B cell (primary cell): Measurements from ENCODE around the gene LRSAM1. TPM values are rescaled to one million over a fixed set of nuclear protein-coding genes. Genes with fewer than 3 reads are reported as not detected.

Experiments
- ATAC-seq: fragments of 200-7000 bp; cut with Tn5 transposase; one replicate; pipeline ENCODE4 v1.10.0; 2021; ENCODE audit warnings: low read depth, mild to moderate bottlenecking, moderate number of reproducible peaks, moderate library complexity
- CTCF ChIA-PET: fragments of 350-600 bp; sonication (Branson Sonifier 250); formaldehyde crosslinking; loops from one replicate; lab custom pipeline; 2021; ENCODE audit warnings: antibody characterized with exemption, inconsistent platforms; lab: Charles Lee
- POLR2A ChIA-PET: fragments of 350-600 bp; sonication (Branson Sonifier 250); formaldehyde crosslinking; loops from one replicate; lab custom pipeline; 2021; ENCODE audit warnings: antibody characterized with exemption; lab: Charles Lee
- DNase-seq: peaks from one replicate; pipeline ENCODE4 v3.0.0; 2013
- H2AFZ ChIP-seq: 2 replicates; pipeline ENCODE4 v1.6.1; 2012; ENCODE audit warnings: mild to moderate bottlenecking, low read depth, low read length; ENCODE audit not compliant: insufficient read depth, poor library complexity, severe bottlenecking
- H3K27ac ChIP-seq, 2 donors: 1 replicate in 1 of 2; 2 replicates in 1 of 2; pipeline ENCODE4 v1.5.1; 2012 to 2013; ENCODE audit warnings: low read length in 2 of 2, mild to moderate bottlenecking in 2 of 2, moderate library complexity in 1 of 2
- H3K27me3 ChIP-seq, 4 experiments: fragments of 200-600 bp in 1 of 4; sonication (generic) in 1 of 4; replicated peaks in 1 of 4; 1 replicate in 2 of 4; 2 replicates in 2 of 4; pipeline versions ENCODE4 v1.6.1 to v1.7.0; 2013 to 2016; ENCODE audit warnings: low read length in 3 of 4, mild to moderate bottlenecking in 2 of 4, mixed read lengths in 1 of 4, moderate library complexity in 1 of 4; ENCODE audit not compliant: insufficient read depth in 4 of 4, control insufficient read depth in 3 of 4; ENCODE audit errors: control extremely low read depth in 1 of 4
- H3K36me3 ChIP-seq, 2 experiments: replicated peaks in 1 of 2; 1 replicate in 1 of 2; 2 replicates in 1 of 2; pipeline versions ENCODE4 v1.6.1 to v1.7.1; 2013; ENCODE audit warnings: low read length in 1 of 2; ENCODE audit not compliant: insufficient read depth in 2 of 2, control insufficient read depth in 1 of 2; ENCODE audit errors: control extremely low read depth in 1 of 2, extremely low read depth in 1 of 2
- H3K4me1 ChIP-seq, 2 donors: fragments of 200-600 bp in 1 of 2; sonication (generic) in 1 of 2; 1 replicate in 1 of 2; 2 replicates in 1 of 2; pipeline versions ENCODE4 v1.5.1 to v1.6.1; 2013 to 2017; ENCODE audit warnings: low read length in 2 of 2; ENCODE audit not compliant: control insufficient read depth in 2 of 2, insufficient read depth in 2 of 2
- H3K4me2 ChIP-seq: replicated peaks from 2 replicates; pipeline ENCODE3; 2012; ENCODE audit warnings: mild to moderate bottlenecking, low read depth, low read length; ENCODE audit not compliant: poor library complexity, severe bottlenecking
- H3K4me3 ChIP-seq, 5 experiments: fragments of 200-600 bp in 1 of 5; sonication (generic) in 1 of 5; 1 replicate in 3 of 5; 2 replicates in 2 of 5; pipeline versions ENCODE4 v1.5.1 to v1.7.0; 2011 to 2016; ENCODE audit warnings: low read length in 4 of 5, mild to moderate bottlenecking in 4 of 5, low read depth in 2 of 5, control low read depth in 1 of 5, moderate library complexity in 1 of 5; ENCODE audit not compliant: insufficient read depth in 1 of 5; ENCODE audit errors: control extremely low read depth in 1 of 5, extremely low read depth in 1 of 5
- H3K79me2 ChIP-seq: fragments of 200-600 bp; sonication (generic); one replicate; pipeline ENCODE4 v1.6.0; 2016; ENCODE audit warnings: low read length; ENCODE audit not compliant: control insufficient read depth, insufficient read depth
- H3K9ac ChIP-seq: fragments of 200-600 bp; sonication (generic); 2 replicates; pipeline ENCODE4 v1.6.1; 2017; ENCODE audit warnings: mild to moderate bottlenecking, low read length, moderate library complexity
- H3K9me3 ChIP-seq, 3 donors: one replicate each; pipeline versions ENCODE4 v1.6.1 to v1.7.1; 2013; ENCODE audit warnings: low read length in 2 of 3; ENCODE audit not compliant: control insufficient read depth in 2 of 3, insufficient read depth in 1 of 3; ENCODE audit errors: control extremely low read depth in 1 of 3
- H4K20me1 ChIP-seq: 2 replicates; pipeline ENCODE4 v1.6.0; 2012; ENCODE audit warnings: mild to moderate bottlenecking, low read length; ENCODE audit not compliant: insufficient read depth, control insufficient read depth, poor library complexity, severe bottlenecking
- H3K27ac Mint-ChIP-seq: one replicate; pipeline ENCODE4 v1.8.0; 2021; ENCODE audit warnings: mixed read lengths
- H3K27me3 Mint-ChIP-seq: one replicate; pipeline ENCODE4 v1.8.0; 2021; ENCODE audit warnings: mixed read lengths
- H3K4me1 Mint-ChIP-seq: one replicate; pipeline ENCODE4 v1.8.0; 2021; ENCODE audit warnings: mixed read lengths
- H3K4me3 Mint-ChIP-seq: one replicate; pipeline ENCODE4 v1.8.0; 2021; ENCODE audit warnings: mixed read lengths
- H3K9me3 Mint-ChIP-seq: one replicate; pipeline ENCODE4 v1.8.0; 2022; ENCODE audit warnings: mixed read lengths; ENCODE audit not compliant: insufficient read depth
- EZH2 ChIP-seq: IDR thresholded peaks from 2 replicates; pipeline ENCODE4 v1.6.1; 2012; ENCODE audit warnings: borderline replicate concordance, low read depth, mild to moderate bottlenecking, moderate library complexity, low read length; ENCODE audit not compliant: insufficient read depth, poor library complexity, severe bottlenecking
- WGBS: methylation state at CpG from one replicate; pipeline ENCODE4 v1.1.5; 2013; ENCODE audit warnings: missing lambda C conversion rate; ENCODE audit not compliant: insufficient coverage; 5-methylcytosine and 5-hydroxymethylcytosine counted together
- intact Hi-C: fragments of 100-400 bp; cut with micrococcal nuclease; formaldehyde crosslinking; loops from one replicate; pipeline ENCODE4 v1.10.0; 2022
- polyA plus RNA-seq: library from polyadenylated mRNA; depleted of rRNA; stranded (reverse); fragments of >200 nt; gene quantifications from 2 replicates; pipeline ENCODE4 v1.2.3, GENCODE V29; 2012
- total RNA-seq, 2 donors: library from RNA; stranded (reverse); fragments of 120-200 nt in 1 of 2; gene quantifications; 1 replicate in 1 of 2; 2 replicates in 1 of 2; pipeline versions ENCODE4 v1.2.3 to v1.2.4, GENCODE V29; 2013 to 2022
- TF ChIP-seq, protein P1 (sequence below): fragments of 200-600 bp; IDR thresholded peaks from one replicate; pipeline ENCODE4 v1.8.0; 2022; ENCODE audit warnings: antibody characterized with exemption, mild to moderate bottlenecking

LRSAM1 gene
- total and polyA plus RNA-seq, 2 donors (not counting 1 experiment from before 2014, with no cell fraction given) = 30.6 to 39.8 TPM

DNA sequence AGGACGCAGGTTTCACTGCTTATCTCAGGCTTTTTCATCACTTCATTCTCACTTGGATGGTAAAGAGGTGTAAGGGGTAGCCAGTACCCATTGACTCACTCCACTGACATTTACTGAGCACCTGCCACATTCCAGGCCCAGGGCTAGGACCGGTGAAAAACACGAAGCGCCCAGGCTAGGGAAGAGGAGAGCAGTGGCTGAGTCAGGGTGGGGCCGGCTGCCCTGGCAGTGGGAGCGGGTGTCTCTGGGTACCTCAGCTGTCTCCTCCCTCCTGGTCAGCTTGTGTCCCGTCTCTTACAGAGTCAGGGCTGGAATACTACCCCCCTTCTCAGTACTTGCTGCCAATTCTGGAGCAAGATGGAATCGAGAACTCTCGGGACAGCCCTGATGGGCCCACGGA, 22.2 kb downstream of the LRSAM1 start:
- H3K4me2 ChIP-seq = no peak overlapping the region
- Mint-ChIP-seq H3K9me3 (no peaks in the 10 kb centered on the region), H3K4me3 (no peak overlapping the region), H3K27ac (no peak overlapping the region), H3K27me3 (no peaks in the 10 kb centered on the region), H3K4me1 (no peaks in the 10 kb centered on the region)
- H3K27me3 ChIP-seq = no peaks in the 10 kb centered on the region
- intact Hi-C loops = no loop called here
- H2AFZ ChIP-seq = no peak overlapping the region
- POLR2A ChIA-PET = no interaction called here
- no peak overlapping the region for H3K9ac ChIP-seq
- TF ChIP-seq EZH2 = no peak
- TF ChIP-seq, protein P1, sequence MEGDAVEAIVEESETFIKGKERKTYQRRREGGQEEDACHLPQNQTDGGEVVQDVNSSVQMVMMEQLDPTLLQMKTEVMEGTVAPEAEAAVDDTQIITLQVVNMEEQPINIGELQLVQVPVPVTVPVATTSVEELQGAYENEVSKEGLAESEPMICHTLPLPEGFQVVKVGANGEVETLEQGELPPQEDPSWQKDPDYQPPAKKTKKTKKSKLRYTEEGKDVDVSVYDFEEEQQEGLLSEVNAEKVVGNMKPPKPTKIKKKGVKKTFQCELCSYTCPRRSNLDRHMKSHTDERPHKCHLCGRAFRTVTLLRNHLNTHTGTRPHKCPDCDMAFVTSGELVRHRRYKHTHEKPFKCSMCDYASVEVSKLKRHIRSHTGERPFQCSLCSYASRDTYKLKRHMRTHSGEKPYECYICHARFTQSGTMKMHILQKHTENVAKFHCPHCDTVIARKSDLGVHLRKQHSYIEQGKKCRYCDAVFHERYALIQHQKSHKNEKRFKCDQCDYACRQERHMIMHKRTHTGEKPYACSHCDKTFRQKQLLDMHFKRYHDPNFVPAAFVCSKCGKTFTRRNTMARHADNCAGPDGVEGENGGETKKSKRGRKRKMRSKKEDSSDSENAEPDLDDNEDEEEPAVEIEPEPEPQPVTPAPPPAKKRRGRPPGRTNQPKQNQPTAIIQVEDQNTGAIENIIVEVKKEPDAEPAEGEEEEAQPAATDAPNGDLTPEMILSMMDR = no peak
- no peak for ATAC-seq
- no peaks in the 10 kb centered on the region for H3K4me1 ChIP-seq
- no peaks in the 10 kb centered on the region for H3K9me3 ChIP-seq
- WGBS = 98% methylated on average over 5 of the region's 10 CpGs
- H3K27ac ChIP-seq = no peak overlapping the region
- no peaks in the 10 kb centered on the region for H3K79me2 ChIP-seq
- peak; percentile 5 for DNase-seq
- no peak overlapping the region for H3K4me3 ChIP-seq
- peaks cover 0 to 25% of the 10 kb centered on the region in 2 experiments for H3K36me3 ChIP-seq
- CTCF ChIA-PET = no interaction called here
- no peaks in the 10 kb centered on the region for H4K20me1 ChIP-seq

DNA sequence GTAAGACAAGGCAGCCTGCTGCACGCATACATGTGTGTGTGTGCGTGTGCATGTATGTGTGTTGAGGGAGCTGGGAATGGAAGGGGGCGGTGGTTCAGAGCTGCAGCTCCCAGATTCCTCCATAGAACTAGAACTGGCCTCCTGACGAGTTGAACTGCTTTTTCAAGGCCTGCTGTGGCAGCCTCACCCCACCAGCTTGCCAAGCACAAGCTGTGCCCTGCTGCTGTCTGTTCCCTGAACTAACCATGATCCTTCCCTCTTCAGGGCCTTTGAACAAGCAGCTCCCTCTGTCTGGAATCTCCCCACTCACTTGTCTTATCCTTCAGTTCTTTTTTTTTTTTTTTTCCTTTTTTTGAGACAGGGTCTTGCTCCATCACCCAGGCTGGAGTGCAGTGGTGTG, 22.6 kb downstream of the LRSAM1 start:
- Histone ChIP-seq H3K27me3 (no peaks in the 10 kb centered on the region), H2AFZ (no peak overlapping the region), H3K4me1 (no peaks in the 10 kb centered on the region), H4K20me1 (no peaks in the 10 kb centered on the region), H3K4me2 (no peak overlapping the region), H3K79me2 (no peaks in the 10 kb centered on the region), H3K9me3 (no peaks in the 10 kb centered on the region), H3K27ac (no peak overlapping the region), H3K36me3 (peaks cover 0 to 27% of the 10 kb centered on the region in 2 experiments), H3K9ac (no peak overlapping the region), H3K4me3 (no peak overlapping the region)
- Mint-ChIP-seq H3K4me1 (no peaks in the 10 kb centered on the region), H3K9me3 (no peaks in the 10 kb centered on the region), H3K27ac (no peak overlapping the region), H3K27me3 (no peaks in the 10 kb centered on the region), H3K4me3 (no peak overlapping the region)
- POLR2A ChIA-PET = no interaction called here
- no peak for ATAC-seq
- no peak for DNase-seq
- CTCF ChIA-PET = no interaction called here
- WGBS = 94% methylated on average over 2 of the region's 4 CpGs
- intact Hi-C loops = no loop called here
- TF ChIP-seq EZH2 = no peak
